DMS79 treated with DMSO at 0.1 percent for 48 hours (cell line): ENCODE data around the gene HEXIM2.

Experiments
- DNase-seq: peaks from one replicate; lab custom pipeline; 2025; lab: John Stamatoyannopoulos, UW

The HEXIM2 gene

DNA sequence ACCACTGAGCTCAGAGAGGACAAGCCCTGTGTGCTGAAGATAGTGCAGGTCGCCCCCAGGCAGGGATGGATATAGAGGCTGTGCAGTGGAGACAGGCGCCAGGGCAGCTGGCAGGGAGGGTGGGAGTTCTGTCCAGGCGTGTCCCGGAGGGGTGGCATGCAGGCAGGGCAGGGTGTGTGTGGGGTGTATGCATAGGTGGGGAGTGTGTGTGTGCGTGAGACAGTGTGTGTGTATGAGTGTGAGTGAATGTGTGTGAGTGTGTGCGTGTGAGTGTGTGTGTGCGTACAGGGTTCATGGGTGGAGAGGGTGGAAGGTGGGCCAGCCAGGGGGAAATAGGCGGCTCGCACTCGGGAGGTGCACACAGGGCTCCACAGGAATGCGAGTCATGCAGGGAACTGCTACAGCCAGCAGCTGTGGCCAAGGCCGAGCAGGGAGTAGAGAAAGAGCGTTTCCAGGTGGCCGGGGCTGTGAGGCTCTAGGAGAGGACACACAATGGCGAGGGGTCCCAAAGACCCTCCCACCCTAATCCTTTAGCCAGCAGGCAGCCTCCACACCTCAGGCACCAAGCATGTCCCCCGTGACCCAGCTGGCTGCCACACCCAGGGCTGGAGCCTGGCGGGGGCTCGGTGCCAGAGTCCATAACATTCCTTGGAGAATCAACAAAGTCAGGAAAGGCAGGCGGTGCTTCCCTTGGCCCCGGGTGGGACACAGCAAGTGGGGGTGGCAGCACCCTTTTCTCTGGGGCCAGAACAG lies 34.0 kb upstream of the HEXIM2 start:
- no peak for DNase-seq

DNA sequence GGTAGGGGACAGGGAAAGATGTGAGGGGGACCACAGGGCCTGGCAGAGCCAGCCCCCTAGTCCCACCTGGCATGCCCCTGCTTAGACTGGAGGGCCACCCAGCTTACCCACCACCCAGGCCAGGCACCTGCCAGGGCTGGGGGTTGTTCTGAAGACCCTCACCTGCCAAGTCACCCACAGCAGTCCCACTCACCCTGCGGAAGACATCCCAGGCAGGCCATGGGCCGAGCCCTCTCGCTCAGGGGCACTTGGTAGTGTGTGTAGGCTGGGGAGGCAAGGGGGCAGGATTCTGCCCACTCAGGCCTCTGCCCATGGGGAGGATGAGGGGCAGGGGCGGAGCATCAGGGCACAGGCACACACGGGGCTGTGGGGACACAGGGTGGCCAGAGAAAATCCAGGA lies 33.3 kb upstream of the HEXIM2 start:
- DNase-seq, result no peak

DNA sequence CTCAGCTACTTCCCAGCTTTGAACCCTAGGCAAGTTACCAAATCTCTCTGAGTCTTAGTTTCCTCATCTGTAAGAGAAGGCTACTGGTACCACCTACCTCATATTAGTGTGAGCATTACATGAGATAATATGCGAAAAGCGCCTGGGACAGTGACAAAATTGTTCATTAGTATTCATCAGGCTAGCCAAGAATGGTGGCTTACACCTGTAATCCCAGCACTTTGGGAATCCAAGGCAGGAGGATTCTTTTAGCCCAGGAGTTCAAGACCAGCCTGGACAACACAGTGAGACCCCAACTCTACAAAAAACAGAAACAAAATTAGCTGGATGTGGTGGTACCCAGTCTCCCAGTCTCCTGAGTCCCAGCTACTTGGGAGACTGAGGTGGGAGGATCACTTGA lies 32.7 kb upstream of the HEXIM2 start:
- DNase-seq, result no peak

DNA sequence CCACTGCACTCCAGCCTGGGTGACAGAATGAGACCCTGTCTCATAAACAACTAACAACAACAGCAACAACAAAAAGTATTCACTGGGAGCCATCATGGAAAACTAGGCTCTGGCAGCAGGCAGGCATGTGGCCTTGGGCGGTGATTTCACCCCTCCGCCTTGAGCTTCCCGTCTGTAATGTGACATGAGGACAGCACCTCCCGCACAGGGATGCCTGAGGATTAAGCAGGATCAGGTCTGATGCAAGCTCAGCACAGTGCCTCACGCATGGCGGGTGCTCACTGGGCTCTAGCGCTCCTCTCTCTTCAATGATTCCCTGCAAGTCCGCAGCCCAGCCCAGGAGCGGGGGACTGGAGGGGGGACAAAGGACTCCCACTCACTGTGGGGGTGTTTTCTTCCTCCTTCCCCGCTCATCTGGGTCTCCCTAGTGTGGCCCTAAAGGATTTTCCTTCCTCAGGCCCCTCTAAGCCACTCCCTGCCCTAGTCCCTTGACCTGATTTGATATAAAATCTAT lies 32.2 kb upstream of the HEXIM2 start:
- no peak for DNase-seq

DNA sequence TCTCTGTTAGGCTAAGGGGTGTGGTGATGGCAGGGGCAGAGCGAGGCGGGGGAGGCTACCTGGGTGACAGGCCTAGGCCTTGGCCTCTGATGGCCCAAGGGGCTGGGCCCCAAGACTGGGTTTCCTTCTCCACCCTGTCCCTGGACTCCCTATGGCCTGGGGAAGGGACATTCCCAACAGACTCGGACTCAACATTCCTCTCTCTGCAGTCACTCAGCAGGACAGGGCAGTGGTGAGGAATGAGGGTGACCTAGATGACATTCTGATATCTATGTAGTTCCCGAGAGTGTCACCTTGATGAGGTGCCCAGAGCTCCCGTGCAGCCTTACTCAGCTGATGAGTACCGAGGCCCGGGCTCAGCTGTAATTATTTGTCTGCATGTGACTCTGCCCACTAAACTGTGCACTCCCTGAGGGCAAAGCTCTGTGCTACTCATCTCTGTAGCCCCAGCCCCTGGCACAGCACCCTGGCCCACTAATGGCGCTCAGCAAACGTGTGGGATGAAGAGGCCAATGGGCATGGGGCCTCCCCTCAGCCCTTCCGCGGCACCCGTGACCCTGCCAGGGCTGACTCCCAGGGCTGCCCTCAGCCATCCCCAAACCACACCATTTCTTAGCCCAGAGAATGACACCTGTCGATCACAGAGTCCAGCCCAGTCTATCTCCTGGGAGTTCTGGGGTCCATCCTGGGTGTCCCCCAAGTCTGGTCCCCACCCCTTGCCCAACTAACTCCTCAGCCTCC lies 31.6 kb upstream of the HEXIM2 start:
- no peak for DNase-seq

DNA sequence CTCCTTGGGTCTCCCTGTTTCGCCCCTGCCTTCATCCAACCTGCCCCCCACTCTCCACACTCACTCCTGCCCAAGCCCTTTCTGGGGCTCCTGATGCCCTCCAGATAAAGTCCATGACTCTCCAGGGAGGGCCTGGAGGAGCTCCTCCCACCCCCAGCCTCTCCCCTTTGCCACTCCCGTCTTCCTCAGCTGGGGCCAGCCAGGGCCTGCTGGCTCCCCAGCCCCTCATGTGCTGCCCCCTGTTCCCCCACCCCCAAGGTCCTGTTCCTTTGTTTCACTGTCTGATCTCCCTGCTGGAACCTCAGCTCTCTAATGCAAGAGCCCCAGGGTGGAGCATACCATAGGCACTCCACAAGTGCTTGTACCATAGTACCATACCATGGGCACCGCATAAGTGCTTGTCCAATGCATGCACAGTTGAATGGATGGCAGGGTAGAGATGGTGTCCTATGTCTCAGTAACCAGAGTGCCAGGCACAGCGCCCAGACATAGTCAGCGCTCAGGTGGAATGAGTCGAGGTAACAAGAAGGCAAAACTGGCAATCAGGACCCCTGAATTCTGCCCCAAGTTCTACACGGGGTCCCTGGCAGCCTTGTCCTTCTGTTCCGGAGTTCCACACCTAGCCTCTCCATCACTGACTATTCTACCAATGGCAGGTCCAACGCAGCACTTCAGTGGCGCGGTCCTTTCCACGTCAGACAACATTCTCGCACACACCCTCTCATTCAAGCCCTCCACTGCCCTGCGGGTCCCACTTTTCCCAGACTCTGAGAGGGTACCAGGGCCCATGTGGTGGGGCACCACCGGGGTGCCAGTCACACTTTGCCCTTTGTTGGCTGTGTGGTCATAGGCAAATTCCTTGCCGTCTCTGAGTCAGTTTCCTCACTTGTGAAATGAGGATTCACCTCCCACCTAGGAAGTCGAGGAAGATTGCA lies 30.7 kb upstream of the HEXIM2 start:
- DNase-seq, result no peak

DNA sequence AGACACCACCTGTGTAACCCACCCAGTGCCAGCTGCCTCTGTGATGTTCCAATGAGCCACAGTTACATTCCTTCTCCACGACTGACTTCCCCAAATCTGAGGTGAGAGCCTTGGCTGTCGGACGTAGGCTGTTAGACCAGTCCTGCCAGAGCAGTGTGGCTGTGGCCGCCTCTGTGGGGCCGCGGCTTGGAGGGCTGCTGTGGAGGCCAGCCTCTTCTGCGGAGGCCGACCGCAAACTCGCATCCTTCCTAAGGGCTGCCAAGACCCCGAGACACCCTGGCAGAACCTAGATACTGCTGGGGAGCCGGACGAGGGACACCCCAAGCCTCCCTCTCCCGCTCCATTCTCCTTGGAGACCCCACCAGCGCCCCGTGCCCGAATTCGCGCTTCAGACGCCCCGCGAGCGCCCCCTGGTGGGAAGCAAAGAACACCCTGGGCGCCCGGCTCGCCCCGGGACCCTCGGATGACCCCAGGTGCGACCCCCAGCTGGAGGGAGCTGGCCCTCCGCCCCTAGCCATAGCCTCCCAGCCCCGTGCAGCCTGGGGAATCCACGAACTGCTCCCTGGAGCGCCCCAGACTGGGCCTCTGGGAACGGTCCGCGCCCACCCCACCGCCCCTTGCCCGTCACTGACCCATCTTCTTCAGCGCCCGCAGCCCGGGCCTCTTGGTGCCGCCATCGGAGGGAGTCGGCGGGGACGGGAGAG lies 29.9 kb upstream of the HEXIM2 start:
- peak; percentile 35 for DNase-seq

DNA sequence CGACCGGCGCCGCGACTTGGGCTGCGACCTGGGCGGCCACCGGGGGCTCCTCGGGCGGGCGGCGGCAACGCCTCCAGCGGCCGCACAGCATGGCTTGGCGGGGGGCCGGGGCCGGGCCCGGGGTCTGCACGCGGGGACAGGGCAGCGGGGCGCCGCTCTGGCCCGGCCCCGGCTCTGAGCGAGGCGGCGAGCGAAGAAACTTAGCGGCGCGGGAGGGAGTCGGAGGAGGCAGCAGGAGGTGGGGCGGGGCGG lies 29.4 kb upstream of the HEXIM2 start, which contains the start of gene PLCD3:
Gene PLCD3, minus strand, starts transcription at position 196 of the 252 bp plus-strand sequence. Its CDS starts 105 bp downstream, at position 91.
- DNase-seq, result no peak

DNA sequence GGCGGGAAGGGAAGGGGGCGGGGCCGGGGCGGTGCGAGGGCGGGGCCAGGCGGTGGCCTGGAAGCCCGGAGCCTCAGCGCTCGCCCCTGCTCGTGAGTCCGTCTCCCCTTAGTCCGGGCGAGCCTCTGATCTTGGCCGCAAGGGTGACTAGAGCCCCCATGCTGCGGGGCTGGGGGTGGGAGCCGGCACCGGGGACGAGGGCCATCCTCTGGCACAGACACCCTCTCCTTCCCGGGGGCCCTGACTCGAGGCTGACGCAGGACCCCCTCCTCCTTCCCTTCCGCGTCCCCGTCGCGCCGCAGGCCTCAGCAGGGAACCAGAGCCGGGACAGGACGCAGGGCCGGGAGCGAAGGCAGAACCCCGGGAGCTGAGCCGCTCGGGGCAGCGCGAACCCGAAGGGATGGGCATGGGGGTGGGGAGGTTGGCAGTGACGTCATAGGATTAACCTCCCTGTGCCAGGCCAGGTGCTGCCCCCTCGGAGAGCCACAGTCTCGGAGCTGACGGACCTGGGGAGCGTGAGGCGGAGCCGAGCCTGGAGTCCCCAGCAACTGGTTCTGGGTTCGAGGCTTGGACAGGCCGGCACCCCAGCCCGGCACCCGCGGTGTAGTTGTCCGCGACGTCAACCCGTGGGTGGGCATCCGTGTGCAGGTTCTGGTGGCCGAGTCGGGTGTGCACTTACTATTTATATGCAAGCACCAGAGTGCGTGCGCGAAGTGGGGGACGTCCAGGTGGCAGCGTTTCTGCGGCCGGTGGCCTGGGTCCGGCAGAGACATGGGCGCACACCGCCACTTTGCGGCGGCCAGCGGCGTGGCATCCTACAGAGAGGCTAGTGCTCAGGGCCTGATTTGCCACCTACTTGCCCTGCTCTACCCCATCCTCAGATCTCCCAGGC lies 28.9 kb upstream of the HEXIM2 start:
- DNase-seq, result peak; percentile 39

DNA sequence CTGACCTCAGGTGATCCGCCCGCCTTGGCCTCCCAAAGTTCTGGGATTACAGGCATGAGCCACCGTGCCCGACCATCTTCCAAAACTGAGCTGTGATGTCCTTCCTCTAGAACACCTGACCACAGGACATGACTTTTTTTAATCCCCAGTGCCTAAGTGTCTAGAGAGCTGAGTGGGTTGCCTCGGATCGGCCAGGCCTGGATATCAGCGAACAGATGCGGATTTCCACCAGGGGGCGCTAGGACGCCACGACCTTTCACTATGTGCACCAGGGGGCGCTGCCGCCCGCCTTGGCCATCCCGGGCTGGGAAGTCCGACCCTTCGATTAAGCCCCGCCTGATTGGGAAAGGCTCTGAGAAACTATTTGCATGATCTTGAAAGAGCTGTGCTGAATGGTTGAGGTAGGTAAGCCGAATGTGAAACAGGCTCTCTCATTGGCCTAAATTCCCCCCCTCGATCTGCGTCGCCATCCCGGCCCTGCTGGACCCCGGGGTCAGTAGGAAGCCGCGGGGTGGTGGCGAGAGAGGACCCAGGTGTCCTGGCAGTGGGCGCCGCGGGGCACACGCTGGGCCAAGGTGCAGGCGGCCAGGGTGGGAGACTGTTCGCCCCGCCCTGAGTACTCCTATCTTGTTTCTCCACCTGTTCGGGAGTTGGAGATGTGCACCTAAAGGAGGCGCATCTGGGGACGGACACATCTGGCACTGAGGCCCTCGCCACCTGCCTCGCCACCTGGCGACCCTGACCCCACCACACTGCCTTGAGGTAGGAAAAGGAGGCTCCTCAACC lies 26.3 kb upstream of the HEXIM2 start, which contains the start of gene ACBD4:
Gene ACBD4, plus strand, starts transcription at position 496 of the 786 bp plus-strand sequence. CDS start 458 bp downstream, outside the sequence.
- peak; percentile 94 for DNase-seq

DNA sequence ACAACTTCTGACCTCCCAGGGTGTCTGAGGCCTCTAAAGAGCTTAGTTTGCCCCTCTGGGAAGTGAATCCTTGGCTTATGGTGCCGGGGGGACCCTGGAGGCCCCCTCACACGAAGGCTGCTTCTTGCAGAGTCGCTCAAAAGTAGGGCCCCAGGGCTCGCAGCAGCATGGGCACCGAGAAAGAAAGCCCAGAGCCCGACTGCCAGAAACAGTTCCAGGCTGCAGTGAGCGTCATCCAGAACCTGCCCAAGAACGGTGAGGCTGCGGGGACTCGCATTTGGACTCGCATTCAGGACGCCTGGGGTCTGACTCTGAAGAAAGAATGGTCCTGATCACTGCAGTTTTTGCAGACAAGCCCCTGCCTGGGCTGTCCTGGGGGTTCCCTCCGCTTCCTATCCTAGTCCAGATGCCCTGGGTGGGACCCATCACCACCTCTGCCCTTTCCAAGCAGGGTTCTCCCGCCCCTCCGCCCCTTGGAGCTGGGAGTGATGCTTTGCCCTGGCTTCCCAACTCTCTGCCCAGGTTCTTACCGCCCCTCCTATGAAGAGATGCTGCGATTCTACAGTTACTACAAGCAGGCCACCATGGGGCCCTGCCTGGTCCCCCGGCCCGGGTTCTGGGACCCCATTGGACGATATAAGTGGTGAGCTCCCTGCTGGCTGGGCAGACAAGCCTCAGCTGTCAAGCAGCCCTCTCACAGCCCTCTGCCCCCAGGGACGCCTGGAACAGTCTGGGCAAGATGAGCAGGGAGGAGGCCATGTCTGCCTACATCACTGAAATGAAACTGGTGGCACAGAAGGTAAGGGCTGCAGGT lies 25.5 kb upstream of the HEXIM2 start:
- no peak for DNase-seq

DNA sequence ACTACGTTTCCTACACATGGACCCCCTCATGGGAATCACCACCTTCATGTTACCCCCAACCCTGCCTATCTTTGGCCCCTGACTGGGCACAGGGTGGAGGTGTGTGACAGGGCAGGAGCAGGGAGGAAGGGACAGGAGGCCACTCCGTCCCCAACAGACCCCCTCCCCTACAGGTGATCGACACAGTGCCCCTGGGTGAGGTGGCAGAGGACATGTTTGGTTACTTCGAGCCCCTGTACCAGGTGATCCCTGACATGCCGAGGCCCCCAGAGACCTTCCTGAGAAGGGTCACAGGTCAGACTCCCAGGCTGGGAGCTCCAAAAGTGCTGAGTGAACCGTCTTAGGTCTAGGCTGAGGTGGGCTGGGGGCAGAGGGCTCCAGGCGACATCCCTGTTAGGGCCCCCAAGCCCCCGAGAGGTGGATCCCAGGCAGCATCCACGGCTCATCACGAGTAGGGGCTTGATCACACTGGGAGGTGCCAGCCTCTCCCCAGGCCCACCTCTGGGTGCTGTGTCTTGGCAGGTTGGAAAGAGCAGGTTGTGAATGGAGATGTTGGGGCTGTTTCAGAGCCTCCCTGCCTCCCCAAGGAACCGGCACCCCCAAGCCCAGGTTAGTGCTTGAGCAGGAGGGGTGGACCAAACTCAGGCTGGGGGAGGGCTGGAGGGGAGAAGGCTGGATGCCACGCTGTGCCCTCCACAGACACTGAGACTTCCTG lies 24.7 kb upstream of the HEXIM2 start:
- DNase-seq, result no peak

DNA sequence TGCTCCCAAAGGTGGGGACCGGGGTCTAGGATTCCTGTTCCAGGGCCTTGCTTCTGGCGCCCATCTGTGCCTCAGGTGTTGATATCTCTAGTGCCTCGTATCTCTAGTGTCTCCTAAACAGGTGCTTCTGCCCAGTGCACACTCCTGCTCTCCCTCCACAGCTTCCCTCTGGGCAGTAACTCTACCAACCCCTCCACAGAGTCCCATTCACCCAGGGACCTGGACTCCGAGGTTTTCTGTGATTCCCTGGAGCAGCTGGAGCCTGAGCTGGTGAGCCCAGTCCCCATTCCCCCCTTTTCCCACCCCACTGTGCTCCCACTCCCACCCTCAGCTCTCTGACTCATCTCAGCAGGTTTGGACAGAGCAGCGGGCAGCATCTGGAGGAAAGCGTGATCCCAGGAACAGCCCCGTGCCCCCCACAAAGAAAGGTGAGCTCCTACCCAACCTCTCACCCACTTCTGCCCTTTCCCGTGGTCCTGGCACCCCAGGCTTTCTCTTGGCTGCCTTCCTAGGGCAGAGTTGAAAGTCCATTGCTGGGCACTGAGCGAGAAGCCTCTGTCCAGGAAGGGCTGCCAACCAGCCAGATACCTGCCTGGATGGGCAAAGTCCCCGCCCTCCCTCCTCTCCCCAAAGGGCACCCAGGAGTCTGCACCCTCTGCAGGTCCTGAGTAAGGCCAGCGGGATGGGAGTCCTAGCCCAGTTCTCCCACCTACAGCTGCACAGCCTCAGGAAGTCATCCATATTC lies 23.9 kb upstream of the HEXIM2 start:
- DNase-seq, result no peak

DNA sequence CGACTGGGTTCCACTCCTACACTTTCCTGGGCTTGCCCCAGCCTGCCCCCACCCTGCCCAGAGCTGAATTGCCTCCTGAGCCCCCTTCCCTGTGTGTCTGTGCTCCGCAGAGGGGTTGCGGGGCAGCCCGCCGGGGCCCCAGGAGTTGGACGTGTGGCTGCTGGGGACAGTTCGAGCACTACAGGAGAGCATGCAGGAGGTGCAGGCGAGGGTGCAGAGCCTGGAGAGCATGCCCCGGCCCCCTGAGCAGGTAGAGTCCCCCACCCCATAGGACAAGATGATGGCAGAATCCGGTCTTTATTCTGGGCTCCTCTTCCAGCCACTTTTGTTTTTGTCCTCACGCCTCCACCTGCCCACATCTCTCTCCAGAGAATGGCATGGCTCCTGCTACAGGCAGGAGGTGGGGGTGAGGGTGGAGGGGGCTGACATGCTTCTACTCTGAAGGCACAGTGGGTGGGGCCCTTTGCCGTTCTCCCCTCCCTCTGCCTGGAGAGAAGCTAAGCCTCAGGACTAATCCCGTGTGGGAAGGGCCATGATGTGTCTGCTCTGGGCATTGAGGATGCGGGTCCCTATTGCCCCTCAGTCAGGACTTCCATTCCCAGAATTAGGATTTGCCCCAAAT lies 22.7 kb upstream of the HEXIM2 start:
- DNase-seq, result no peak

DNA sequence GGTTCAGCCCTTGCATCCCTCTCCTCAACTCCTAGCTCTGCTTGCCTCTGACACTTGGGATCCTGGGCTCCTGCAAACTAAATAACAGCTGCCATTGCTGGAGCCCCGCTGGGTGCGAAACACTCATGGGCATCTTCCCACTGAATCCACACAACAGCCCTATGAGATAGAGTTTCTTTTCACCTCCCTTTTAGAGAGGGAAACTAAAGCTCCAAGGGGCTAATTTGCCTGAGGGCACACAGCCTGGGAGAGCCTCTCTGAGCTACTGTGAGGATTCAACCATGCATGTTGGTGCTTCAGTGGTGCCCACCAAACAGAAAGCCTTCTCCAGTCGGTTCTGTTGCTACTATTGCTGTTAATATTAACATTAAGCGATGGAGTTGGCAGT lies 22.1 kb upstream of the HEXIM2 start:
- DNase-seq, result no peak

DNA sequence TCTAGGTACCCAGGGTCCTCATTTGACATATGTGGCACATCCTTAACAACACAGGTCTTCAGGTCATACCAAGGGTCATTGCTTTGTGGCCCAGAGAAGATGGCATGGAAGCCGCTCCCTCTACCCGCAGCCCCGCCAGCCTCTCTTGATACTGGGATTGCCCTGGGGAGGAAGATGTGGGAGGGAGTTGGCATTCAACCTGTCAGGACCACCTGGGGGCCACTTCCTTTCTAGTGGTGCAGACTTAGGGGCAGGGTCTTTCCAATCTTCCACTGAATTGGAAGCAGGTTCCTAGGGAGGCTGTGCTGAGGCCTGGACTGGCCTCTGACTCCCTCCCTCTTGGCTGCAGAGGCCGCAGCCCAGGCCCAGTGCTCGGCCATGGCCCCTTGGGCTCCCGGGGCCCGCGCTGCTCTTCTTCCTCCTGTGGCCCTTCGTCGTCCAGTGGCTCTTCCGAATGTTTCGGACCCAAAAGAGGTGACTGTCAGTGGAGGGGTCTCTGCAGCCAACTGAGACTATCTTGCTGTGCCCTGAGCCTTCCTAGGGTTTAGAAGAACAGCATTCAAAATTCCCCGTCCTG lies 18.5 kb upstream of the HEXIM2 start:
- no peak for DNase-seq

DNA sequence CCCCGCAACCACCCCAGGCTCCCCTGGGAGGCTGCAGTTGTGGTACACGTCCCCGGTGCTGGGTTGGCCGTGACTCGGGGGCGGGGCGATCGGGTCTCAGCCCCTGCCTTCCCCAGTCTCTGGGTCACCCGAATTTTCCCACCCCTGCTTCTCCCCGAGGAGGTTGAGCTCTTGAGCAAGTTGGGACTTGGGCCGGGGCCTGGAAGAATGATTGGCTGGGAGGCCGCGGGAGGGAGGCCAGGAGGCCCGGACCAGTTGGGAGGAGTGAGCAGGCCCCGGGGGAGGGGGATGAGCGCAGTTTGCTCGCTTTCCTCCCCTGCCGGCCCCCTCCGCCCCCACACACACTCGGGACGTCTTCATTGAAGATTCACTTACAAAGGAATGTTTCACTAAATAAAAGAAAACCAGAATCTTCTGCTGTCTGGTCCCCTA lies 17.9 kb upstream of the HEXIM2 start:
- DNase-seq, result no peak
